GM19468 (cell line): ENCODE results near the gene HKDC1.
"Not testable (repeated sequence)": the region's sequence is repeated elsewhere in the genome, so short reads cannot be mapped to it uniquely, and the experiment has no call there.

ENCODE experiments used
- ATAC-seq: cut with Tn5 transposase; IDR thresholded peaks from one replicate; pipeline ENCODE4 v1.9.1; 2021; ENCODE audit warnings: mild to moderate bottlenecking, moderate library complexity, moderate number of reproducible peaks; ENCODE audit not compliant: unreplicated experiment; ENCODE audit errors: extremely low read depth

HKDC1 gene, protein sequence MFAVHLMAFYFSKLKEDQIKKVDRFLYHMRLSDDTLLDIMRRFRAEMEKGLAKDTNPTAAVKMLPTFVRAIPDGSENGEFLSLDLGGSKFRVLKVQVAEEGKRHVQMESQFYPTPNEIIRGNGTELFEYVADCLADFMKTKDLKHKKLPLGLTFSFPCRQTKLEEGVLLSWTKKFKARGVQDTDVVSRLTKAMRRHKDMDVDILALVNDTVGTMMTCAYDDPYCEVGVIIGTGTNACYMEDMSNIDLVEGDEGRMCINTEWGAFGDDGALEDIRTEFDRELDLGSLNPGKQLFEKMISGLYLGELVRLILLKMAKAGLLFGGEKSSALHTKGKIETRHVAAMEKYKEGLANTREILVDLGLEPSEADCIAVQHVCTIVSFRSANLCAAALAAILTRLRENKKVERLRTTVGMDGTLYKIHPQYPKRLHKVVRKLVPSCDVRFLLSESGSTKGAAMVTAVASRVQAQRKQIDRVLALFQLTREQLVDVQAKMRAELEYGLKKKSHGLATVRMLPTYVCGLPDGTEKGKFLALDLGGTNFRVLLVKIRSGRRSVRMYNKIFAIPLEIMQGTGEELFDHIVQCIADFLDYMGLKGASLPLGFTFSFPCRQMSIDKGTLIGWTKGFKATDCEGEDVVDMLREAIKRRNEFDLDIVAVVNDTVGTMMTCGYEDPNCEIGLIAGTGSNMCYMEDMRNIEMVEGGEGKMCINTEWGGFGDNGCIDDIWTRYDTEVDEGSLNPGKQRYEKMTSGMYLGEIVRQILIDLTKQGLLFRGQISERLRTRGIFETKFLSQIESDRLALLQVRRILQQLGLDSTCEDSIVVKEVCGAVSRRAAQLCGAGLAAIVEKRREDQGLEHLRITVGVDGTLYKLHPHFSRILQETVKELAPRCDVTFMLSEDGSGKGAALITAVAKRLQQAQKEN

GRCh38 chr10:69220041-69220451 is at the start of gene HKDC1:
TSS of gene HKDC1 (plus strand) at chr10:69220332. CDS start at chr10:69220436, 104 bp downstream.
- ATAC-seq = no peak

DNA sequence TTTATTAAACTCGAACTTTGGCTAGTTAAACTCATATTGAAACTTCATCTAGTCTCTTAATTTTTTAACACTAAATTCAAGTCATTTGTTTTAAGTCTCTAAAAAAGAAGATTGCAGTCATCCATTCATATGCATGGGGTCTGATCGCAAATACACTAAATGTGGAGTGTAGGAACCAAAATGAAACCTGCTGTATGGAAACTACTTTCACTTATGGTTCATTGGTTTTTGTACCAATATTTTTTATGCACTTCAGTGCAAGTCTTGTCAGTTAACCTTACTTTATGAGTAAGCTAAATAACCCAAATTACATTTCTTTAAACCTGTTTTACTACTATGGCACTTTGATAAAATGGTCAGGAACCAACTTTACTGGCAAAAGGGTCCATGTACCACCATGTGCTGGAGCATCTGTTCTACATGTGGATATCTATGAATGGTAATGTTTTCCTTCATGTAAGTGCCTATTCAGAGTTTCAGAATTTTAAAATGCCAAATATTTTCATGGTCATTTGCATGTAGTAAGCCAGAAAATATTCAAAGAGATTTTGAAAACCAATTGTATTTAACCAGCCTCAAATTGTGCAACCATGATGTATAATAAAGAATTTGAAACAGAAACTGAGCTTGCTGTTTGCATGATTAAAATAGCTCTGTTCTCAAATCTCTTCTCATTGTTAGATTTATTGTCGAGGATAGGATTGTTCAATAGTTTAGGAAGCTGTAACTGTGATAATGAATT is 47.7 kb upstream of the HKDC1 start:
- ATAC-seq = no peak

GRCh38 chr10:69175326-69175725 is 44.8 kb upstream of the HKDC1 start:
- not testable (repeated sequence) for ATAC-seq

- ATAC-seq = no peak
Measured at GRCh38 chr10:69176823-69177222, 43.3 kb upstream of the HKDC1 start.

- no peak for ATAC-seq
Measured at GRCh38 chr10:69179089-69179742, 40.9 kb upstream of the HKDC1 start.

DNA sequence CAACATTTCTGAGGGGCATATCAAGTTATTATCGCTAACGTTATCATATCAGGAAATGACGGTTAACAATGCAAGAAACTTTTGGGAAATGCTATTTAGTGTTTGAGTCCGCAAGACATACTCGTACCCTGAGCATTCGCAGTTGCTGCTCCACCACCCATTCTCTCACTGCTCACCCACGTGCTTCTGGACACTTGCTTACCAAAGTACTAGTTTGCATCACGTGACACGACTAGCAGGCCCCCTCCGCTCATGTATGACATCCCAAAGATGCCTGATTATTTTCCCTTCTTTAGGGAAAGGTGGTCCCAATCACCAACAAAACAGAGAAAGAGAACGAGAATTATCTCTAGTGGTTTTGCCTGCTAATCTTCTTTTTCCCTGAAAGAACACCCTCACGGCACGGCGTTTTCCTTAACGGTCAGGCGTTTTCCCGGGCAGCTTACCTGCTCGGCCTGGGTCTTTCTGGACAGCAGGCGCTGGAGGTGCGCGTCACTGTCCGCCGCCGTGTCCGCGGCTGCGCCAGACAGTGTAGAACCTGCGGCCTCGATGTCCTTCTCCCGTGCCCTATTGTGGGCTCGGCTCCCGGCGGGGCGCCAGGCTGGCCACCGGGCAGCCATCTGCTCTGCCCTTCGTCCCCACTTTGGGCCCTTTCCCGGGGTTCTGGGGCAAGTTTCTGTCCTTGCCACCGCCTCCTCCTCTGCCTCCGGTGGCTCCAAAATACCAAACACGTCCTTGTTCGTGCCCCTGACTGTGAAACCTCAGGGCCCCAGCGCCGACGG is 40.2 kb upstream of the HKDC1 start, which contains the start of gene SUPV3L1:
Gene SUPV3L1 (plus strand): TSS at position 492 of the 782 bp plus-strand sequence. CDS start 58 bp downstream, at position 550.
- peak; percentile 61 for ATAC-seq

DNA sequence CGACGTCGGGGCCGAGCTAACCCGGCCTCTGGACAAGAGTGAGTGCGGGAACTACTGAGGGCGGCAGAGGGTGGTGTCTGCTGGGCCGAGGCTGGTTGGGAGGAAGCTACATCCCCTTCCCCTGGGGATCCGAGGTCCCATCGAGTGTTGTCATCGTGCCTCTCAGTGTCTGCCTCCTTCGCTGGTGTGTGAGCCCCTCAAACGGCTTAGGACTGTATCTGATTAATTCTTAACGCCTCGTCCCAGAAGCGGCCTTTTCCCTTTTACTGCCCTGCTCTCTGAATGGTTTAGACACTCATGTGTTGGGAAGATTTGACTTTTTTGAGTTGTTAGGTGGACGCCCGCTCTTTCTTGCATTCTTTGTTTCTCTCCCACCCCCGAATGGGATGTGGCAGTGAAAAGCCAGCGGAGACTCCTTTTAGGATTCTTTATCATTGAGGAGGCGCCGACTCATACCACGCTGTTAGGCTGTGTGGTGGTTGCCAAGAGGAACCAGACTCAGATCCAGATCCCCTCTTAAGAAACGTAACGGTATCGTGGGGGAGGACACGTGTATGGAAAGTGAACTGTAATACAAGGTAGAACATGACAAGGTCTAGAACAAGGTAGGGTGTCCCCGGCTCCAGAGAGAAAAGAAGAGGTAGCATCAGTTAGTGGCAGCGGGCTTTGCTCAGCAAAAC is 39.5 kb upstream of the HKDC1 start:
- ATAC-seq = no peak

- ATAC-seq = no peak
Measured at GRCh38 chr10:69181433-69181832, 38.7 kb upstream of the HKDC1 start.

DNA sequence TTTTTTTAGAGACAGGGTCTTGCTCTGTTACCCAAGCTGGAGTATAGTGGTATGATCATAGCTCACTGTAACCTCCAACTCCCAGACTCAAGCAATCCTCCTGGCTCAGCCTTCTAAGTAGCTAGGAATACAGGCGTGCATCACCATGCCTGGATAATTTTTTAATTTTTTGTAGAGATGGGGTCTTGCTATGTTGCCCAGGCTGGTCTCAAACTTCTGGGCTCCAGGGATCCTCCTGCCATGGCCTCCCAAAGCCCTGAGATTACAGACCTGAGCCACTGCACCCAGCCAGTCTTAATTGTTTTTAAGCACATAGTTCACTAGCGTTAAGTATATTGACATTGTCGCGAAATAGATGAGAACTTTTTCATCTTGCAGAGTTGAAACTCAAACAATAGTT is 38.1 kb upstream of the HKDC1 start:
- no peak for ATAC-seq

GRCh38 chr10:69186524-69186923 is 33.6 kb upstream of the HKDC1 start:
- no peak for ATAC-seq

DNA sequence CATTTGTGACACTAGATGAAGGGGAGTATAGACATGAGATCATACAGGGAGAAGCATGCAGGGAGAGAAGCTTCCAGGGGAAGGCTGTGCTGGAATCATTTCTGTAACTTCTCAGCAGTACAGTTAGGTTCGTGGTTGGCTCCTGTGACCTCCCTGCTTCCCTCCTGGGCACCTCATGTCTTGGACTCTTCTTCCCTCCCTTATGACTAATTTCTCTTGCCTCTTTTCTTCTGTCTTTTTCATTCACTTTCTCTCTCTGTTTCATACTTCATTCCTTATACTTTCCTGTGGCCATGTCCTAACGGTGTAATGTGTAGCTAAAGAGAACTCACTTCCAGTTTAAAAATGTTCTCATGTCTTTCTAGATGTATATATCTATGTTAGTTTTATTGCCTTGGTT is 19.1 kb upstream of the HKDC1 start:
- no peak for ATAC-seq

DNA sequence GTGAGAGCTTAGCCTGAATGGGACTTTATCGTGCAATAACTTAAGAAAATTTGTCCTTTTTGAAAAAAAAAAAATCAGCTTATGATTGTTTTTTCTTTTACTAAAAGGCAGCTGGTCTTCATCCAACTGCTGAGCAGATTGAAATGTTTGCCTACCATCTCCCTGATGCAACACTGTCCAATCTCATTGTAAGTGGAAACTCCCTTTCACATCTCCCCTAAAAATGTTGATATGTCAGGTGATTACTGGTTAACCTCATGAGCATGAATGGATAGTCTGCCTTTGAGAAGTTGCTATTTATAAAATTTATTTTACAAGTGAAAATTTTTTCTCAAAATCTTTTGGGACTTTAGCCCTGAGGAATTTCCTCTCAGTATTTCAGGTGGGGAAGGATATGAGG is 17.8 kb upstream of the HKDC1 start:
- ATAC-seq = no peak

DNA sequence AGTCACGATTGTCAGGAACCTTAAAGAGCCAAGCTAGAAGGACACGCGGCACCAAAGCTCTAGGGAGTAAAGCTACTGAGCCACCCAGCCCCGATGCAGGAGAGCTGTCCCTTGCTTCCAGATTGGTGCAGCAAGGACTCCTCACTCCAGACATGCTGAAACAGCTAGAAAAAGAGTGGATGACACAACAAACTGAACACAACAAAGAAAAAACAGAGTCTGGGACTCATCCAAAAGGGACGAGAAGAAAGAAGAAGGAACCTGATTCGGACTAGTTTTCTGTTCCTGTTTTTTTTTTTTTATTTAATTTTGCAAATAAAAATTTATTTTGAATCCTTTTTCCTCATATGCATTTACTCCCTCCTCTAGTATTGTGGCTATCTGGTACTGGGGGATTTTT is 11.4 kb upstream of the HKDC1 start:
- ATAC-seq = no peak

DNA sequence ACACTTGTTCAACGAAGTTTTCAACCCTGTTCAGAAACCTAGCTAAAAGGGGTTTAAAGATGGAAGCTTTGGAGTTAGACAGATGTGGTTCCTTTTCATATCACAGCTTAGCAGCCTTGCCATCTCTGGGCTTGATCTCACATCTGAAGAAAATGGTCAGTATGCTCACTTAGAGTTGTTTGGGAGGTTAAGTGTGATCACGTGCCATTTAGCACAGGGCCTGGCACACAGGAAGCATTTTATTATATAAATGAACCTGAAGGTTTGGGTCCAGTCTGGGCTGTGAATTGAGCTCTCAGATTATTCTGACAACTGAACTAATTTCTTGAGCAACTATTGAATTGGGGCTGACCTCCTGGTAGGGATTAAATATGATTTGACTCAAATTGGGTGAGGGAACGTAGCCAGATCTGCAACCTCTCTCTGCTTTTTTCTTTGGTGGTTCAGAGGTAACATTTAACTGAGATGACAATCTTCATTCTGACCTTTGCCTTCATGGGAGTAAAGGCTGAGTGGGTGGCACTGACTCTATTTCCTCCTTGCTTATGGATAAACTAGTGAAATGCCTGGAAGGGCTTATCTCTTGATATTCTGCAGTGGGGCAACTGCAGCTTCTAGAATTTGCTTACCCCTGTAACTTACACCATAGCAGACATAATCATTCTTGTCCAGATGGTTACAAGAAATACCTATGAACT is 10.2 kb upstream of the HKDC1 start:
- no peak for ATAC-seq

DNA sequence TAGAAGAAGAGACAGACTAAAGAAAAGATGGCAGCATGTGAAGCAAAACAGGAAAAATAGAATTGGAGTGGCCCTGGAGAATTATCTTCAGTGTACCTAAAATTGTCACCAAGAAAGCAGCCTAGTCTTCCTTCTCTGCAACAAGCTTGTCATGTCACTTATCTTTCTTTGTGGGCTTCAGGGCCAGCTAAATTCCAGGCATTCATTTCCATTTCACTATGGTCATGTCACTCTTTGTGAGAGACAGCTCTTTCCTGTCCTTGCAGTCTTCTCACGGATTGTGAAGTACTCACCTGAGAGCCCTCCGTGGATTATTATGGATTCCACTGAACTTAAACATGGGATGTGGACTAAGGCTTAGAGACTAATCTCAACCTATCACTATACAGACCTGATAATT is 9.0 kb upstream of the HKDC1 start:
- ATAC-seq = no peak

- no peak for ATAC-seq
Measured at GRCh38 chr10:69211524-69211923, 8.6 kb upstream of the HKDC1 start.

DNA sequence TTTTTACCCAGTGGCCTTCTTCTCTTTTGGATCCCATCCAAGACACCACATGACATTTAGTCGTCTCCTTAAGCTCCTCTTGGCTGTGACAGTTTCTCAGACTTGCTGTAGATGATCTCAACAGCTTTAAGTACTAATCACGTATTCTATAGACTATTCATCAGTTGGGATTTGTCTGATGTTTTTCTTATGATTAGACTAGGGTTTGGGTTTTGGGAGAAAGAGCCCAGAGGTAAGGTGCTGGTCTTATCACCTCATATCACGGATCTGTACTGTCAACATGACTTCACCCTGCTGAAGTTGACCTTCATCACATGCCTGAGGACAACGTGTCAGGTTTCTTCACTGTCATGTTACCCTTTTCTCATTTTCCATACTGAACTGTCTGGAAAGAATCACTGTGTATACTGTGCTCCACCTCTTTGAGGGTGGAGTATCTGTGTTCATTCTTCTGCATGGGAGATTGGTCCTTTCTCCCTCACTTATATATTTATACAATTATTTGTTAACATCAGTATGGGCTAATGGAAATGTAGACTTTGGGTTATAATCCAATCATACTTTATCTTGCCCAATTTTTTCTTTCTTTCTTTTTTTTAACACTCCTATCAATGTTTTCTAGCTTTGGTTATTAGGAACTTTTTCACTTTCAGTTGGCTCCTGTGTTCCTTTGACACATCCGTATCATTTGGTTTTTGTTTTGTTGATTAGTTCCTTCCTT is 6.4 kb upstream of the HKDC1 start:
- no peak for ATAC-seq
